ENCODE measurements around the gene PIP5K1C.

PIP5K1C gene

GRCh38 chr19:3627351-3627723 is 72.9 kb downstream of the PIP5K1C start:
- H3K4me3 ChIP-seq (ENCODE audit: low read length), result no peak overlapping the region

GRCh38 chr19:3626473-3627350 is 73.6 kb downstream of the PIP5K1C start, which contains the start of gene CACTIN:
Gene CACTIN (minus strand): TSS chr19:3626790. CDS start chr19:3626762, 28 bp downstream.
- TF ChIP-seq CTCF (conservative IDR thresholded peaks at IDR 0.05; ENCODE audit: low read depth, low read length), result no peak
- H3K4me3 ChIP-seq (ENCODE audit: low read length), result peak within 1 kb of the TSS; percentile 73
- peak; percentile 92 for DNase-seq (ENCODE audit: low read depth)

More at GRCh38 chr19:3627351-3627723, 72.9 kb downstream of the PIP5K1C start:
- DNase-seq (ENCODE audit: low read depth), result no peak
- no peak for TF ChIP-seq CTCF (conservative IDR thresholded peaks at IDR 0.05; ENCODE audit: low read depth, low read length)

GRCh38 chr19:3625996-3626472 is 74.2 kb downstream of the PIP5K1C start:
- H3K4me3 ChIP-seq (ENCODE audit: low read length), result peak overlapping the region; percentile 73
- no peak for DNase-seq (ENCODE audit: low read depth)
- no peak for TF ChIP-seq CTCF (conservative IDR thresholded peaks at IDR 0.05; ENCODE audit: low read depth, low read length)

- no peak overlapping the region for H3K4me3 ChIP-seq (ENCODE audit: low read length)
- no peak for TF ChIP-seq CTCF (conservative IDR thresholded peaks at IDR 0.05; ENCODE audit: low read depth, low read length)
- DNase-seq (ENCODE audit: low read depth), result no peak
These were observed 76.6 kb downstream of the PIP5K1C start for GRCh38 chr19:3623716-3624115.

- DNase-seq (ENCODE audit: low read depth), result no peak
- H3K4me3 ChIP-seq (ENCODE audit: low read length), result no peak overlapping the region
- no peak for TF ChIP-seq CTCF (conservative IDR thresholded peaks at IDR 0.05; ENCODE audit: low read depth, low read length)
These were observed 78.0 kb downstream of the PIP5K1C start for GRCh38 chr19:3622224-3622623.

- TF ChIP-seq CTCF (conservative IDR thresholded peaks at IDR 0.05; ENCODE audit: low read depth, low read length), result no peak
- DNase-seq (ENCODE audit: low read depth), result no peak
- no peak overlapping the region for H3K4me3 ChIP-seq (ENCODE audit: low read length)
These were observed 78.6 kb downstream of the PIP5K1C start for GRCh38 chr19:3621689-3622088.

Data from retinal pigment epithelial cell (primary cell).